Astrocyte of the cerebellum (primary cell): ENCODE results near the gene OLAH.

ENCODE experiments used
- DNase-seq: peaks from one replicate; pipeline ENCODE4 v3.0.0-alpha.2; 2011; ENCODE audit warnings: low read depth
- H3K4me3 ChIP-seq: 2 replicates; pipeline ENCODE4 v1.5.1; 2011; ENCODE audit warnings: mild to moderate bottlenecking, low read depth, low read length, moderate library complexity
- CTCF ChIP-seq: IDR thresholded peaks from 2 replicates; pipeline ENCODE4 v1.5.1; 2012; ENCODE audit warnings: low read length, low read depth, moderate library complexity, mild to moderate bottlenecking; ENCODE audit errors: missing control alignments
- in situ Hi-C: cut with HindIII; loops from 2 replicates; pipeline ENCODE4 v1.10.0; 2017; ENCODE audit warnings: low sequenced_read_pairs

OLAH gene

GRCh38 chr10:15069230-15069629, 25.5 kb downstream of the OLAH start:
- H3K4me3 ChIP-seq: no peak overlapping the region
- in situ Hi-C loops: no loop called here
- DNase-seq: no peak
- TF ChIP-seq CTCF: no peak

GRCh38 chr10:15072358-15072757, 28.6 kb downstream of the OLAH start:
- no peak overlapping the region for H3K4me3 ChIP-seq
- in situ Hi-C loops: no loop called here
- TF ChIP-seq CTCF: no peak
- DNase-seq: no peak

- in situ Hi-C loops: no loop called here
- DNase-seq: no peak
- no peak for TF ChIP-seq CTCF
- H3K4me3 ChIP-seq: no peak overlapping the region
Measured at GRCh38 chr10:15075421-15075820, 31.7 kb downstream of the OLAH start.

- H3K4me3 ChIP-seq: peak overlapping the region; percentile 41
- in situ Hi-C loops: no loop called here
- DNase-seq: no peak
- peak; percentile 18 for TF ChIP-seq CTCF
Measured at GRCh38 chr10:15083674-15084501, 40.1 kb downstream of the OLAH start.

GRCh38 chr10:15084502-15084922, 40.8 kb downstream of the OLAH start:
- no peak for TF ChIP-seq CTCF
- in situ Hi-C loops: no loop called here
- peak; percentile 92 for DNase-seq
- H3K4me3 ChIP-seq: peak overlapping the region; percentile 41

- peak within 1 kb of the TSS; percentile 59 for H3K4me3 ChIP-seq
- TF ChIP-seq CTCF: peak; percentile 45
- in situ Hi-C loops: no loop called here
- peak; percentile 42 for DNase-seq
Measured at GRCh38 chr10:15088428-15089261, 44.9 kb downstream of the OLAH start, which contains the start of gene ACBD7. Gene ACBD7 (minus strand): TSS chr10:15088776. CDS start chr10:15088728, 48 bp downstream.
